T-cell (primary cell): ENCODE results near the gene PIPOX. TPM values are rescaled to one million over a fixed set of nuclear protein-coding genes. Genes with fewer than 3 reads are reported as not detected.
A peak's percentile ranks its signal among the peaks of the same experiment; 100 is the strongest.

Source experiments
- ATAC-seq, 4 experiments: fragments of 200-7000 bp in 3 of 4; fragments of 150-1000 bp in 1 of 4; cut with Tn5 transposase; replicated peaks in 1 of 4; 1 replicate in 3 of 4; 2 replicates in 1 of 4; pipeline ENCODE4 v1.10.0; 2021; ENCODE audit warnings: moderate library complexity in 3 of 4, mild to moderate bottlenecking in 2 of 4, moderate number of reproducible peaks in 1 of 4
- CTCF ChIA-PET, 2 donors: fragments of 300-600 bp; sonication (Branson Sonifier 250); formaldehyde crosslinking; loops; one replicate each; lab custom pipeline; 2022; ENCODE audit warnings: antibody characterized with exemption in 2 of 2; lab: Charles Lee
- POLR2A ChIA-PET, 2 donors: fragments of 300-600 bp; sonication (Branson Sonifier 250); formaldehyde crosslinking; loops; one replicate each; lab custom pipeline; 2022; ENCODE audit warnings: antibody characterized with exemption in 2 of 2; lab: Charles Lee
- DNase-seq, 35 experiments: peaks; one replicate each; pipeline versions ENCODE4 v3.0.0 to v3.0.0-alpha.2; 2013 to 2023
- H3K27ac ChIP-seq: one replicate; pipeline ENCODE4 v1.5.1; 2013; ENCODE audit warnings: low read length
- H3K27me3 ChIP-seq, 2 experiments: replicated peaks in 1 of 2; 1 replicate in 1 of 2; 2 replicates in 1 of 2; pipeline versions ENCODE4 v1.6.1 to v1.7.0; 2013; ENCODE audit warnings: low read length in 1 of 2, mixed read lengths in 1 of 2; ENCODE audit not compliant: control insufficient read depth in 2 of 2, insufficient read depth in 2 of 2; ENCODE audit errors: extremely low read depth in 1 of 2
- H3K36me3 ChIP-seq, 2 donors: 1 replicate in 1 of 2; 2 replicates in 1 of 2; pipeline versions ENCODE4 v1.6.1 to v1.7.0; 2013; ENCODE audit warnings: low read length in 1 of 2; ENCODE audit not compliant: control insufficient read depth in 2 of 2, insufficient read depth in 1 of 2; ENCODE audit errors: extremely low read depth in 1 of 2
- H3K4me1 ChIP-seq, 2 experiments: 1 replicate in 1 of 2; 2 replicates in 1 of 2; pipeline versions ENCODE4 v1.6.1 to v1.7.0; 2013; ENCODE audit warnings: low read length in 2 of 2, mixed read lengths in 1 of 2; ENCODE audit not compliant: insufficient read depth in 2 of 2, control insufficient read depth in 1 of 2; ENCODE audit errors: extremely low read depth in 1 of 2
- H3K4me3 ChIP-seq, 2 donors: 1 replicate in 1 of 2; 2 replicates in 1 of 2; pipeline versions ENCODE4 v1.5.1 to v1.7.0; 2013; ENCODE audit warnings: mild to moderate bottlenecking in 2 of 2, low read length in 1 of 2, moderate library complexity in 1 of 2; ENCODE audit not compliant: control insufficient read depth in 1 of 2; ENCODE audit errors: extremely low read depth in 1 of 2
- H3K9me3 ChIP-seq: 2 replicates; pipeline ENCODE4 v1.7.0; 2013
- H3K27ac Mint-ChIP-seq, 2 donors: one replicate each; pipeline ENCODE4 v1.8.0; 2020 to 2021; ENCODE audit warnings: mild to moderate bottlenecking in 2 of 2, mixed read lengths in 2 of 2
- H3K27me3 Mint-ChIP-seq, 2 donors: one replicate each; pipeline ENCODE4 v1.8.0; 2021 to 2022; ENCODE audit warnings: mixed read lengths in 2 of 2
- H3K36me3 Mint-ChIP-seq: one replicate; pipeline ENCODE4 v1.8.0; 2021; ENCODE audit warnings: mixed read lengths
- H3K4me1 Mint-ChIP-seq, 3 donors: one replicate each; pipeline ENCODE4 v1.8.0; 2020 to 2022; ENCODE audit warnings: mixed read lengths in 3 of 3, mild to moderate bottlenecking in 1 of 3
- H3K4me3 Mint-ChIP-seq, 3 donors: one replicate each; pipeline ENCODE4 v1.8.0; 2020 to 2022; ENCODE audit warnings: mild to moderate bottlenecking in 3 of 3, mixed read lengths in 3 of 3, moderate library complexity in 3 of 3
- H3K9me3 Mint-ChIP-seq, 3 donors: one replicate each; pipeline ENCODE4 v1.8.0; 2020 to 2022; ENCODE audit warnings: mixed read lengths in 3 of 3
- WGBS: methylation state at CpG from one replicate; pipeline ENCODE4 v1.1.5; 2013; ENCODE audit warnings: missing lambda C conversion rate; ENCODE audit not compliant: insufficient coverage; 5-methylcytosine and 5-hydroxymethylcytosine counted together
- total RNA-seq, 35 experiments: library from RNA in 6 of 35; stranded (reverse) in 6 of 35; fragments of 120-200 nt in 1 of 35; gene quantifications; one replicate each; pipeline versions ENCODE4 v1.2.1 to v1.2.4 and lab custom pipeline; 2013 to 2026

The PIPOX gene
- total RNA-seq, 5 donors from 2014 or later (not counting 1 experiment from before 2014, with no cell fraction given) = 2.4 to 5.7 (median 4.6) TPM

DNA sequence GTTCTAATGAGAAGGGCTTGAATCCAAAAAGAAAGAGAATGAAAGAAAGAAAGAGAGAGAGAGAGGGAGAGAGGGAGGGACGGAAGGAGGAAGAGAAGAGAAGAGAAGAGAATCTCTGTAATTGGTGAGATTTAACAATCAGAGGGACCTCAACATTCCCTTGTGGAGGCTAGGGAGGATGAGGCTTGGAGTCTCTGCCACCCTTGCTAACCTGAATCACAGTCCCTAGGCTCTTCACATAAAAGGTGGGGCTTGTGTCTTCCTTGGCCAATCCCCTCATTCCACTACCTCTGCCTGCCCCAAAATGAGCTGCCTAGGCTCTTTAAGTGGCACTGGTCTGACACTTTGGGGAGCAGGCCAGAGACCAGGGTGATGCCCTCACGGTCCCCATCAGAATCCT is 30.1 kb downstream of the PIPOX start:
- CTCF ChIA-PET = interaction anchor here in 1 of 2 donors (0.7 kb wide), 2 partner anchors 190 to 243 kb away, joined by 5 to 8 read pairs; no protein-coding TSS in a partner anchor
- Mint-ChIP-seq H3K27me3 (no peaks in the 10 kb centered on the region), H3K27ac (no peak overlapping the region)

DNA sequence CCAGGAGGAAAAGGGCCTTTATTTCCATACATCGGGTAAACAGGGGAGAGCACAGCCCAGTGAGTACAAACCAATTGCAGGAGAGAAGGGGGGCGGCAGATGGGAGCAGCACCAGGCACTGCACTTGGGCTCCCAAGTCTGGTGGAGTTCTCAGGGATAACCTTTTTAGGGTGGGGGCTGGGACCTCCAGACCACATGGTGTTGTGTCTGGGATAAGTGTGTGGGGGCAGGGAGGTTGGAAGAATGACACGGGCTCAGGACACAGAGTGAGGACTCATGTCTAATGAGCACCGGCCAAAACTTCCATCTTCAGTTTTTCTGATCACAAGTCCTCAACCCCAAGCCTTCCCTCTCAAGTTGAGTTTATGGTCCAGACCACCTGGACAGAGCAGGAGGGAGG is 30.6 kb downstream of the PIPOX start:
- Mint-ChIP-seq H3K27ac (no peak overlapping the region), H3K4me3 (no peak overlapping the region), H3K4me1 (peaks cover 0 to 9% (median 6%) of the 10 kb centered on the region in 3 donors), H3K36me3 (peaks cover 10% of the 10 kb centered on the region), H3K9me3 (no peaks in the 10 kb centered on the region), H3K27me3 (no peaks in the 10 kb centered on the region)
- H3K27ac ChIP-seq = no peak overlapping the region
- CTCF ChIA-PET = no interaction called here
- WGBS = 100% methylated on average over 2 of the region's 4 CpGs
- no peak for DNase-seq
- H3K4me1 ChIP-seq = peaks cover 0 to 10% of the 10 kb centered on the region in 2 experiments
- peaks cover 10 to 12% of the 10 kb centered on the region in 2 donors for H3K36me3 ChIP-seq
- no peak overlapping the region for H3K4me3 ChIP-seq
- POLR2A ChIA-PET = no interaction called here
- no peaks in the 10 kb centered on the region for H3K9me3 ChIP-seq
- H3K27me3 ChIP-seq = no peaks in the 10 kb centered on the region
- ATAC-seq = no peak

More for the DNA sequence above, 30.1 kb downstream of the PIPOX start:
- Histone ChIP-seq H3K9me3 (no peaks in the 10 kb centered on the region), H3K4me1 (peaks cover 0 to 10% of the 10 kb centered on the region in 2 experiments), H3K27ac (no peak overlapping the region), H3K4me3 (no peak overlapping the region), H3K27me3 (no peaks in the 10 kb centered on the region), H3K36me3 (peaks cover 5 to 8% of the 10 kb centered on the region in 2 donors)
- DNase-seq = no peak
- peaks cover 10% of the 10 kb centered on the region for H3K36me3 Mint-ChIP-seq
- no peak for ATAC-seq
- POLR2A ChIA-PET = no interaction called here
- no peak overlapping the region for H3K4me3 Mint-ChIP-seq
- peaks cover 0 to 9% (median 6%) of the 10 kb centered on the region in 3 donors for H3K4me1 Mint-ChIP-seq
- WGBS = 93% methylated on average over 2 of the region's 2 CpGs
- no peaks in the 10 kb centered on the region for H3K9me3 Mint-ChIP-seq

DNA sequence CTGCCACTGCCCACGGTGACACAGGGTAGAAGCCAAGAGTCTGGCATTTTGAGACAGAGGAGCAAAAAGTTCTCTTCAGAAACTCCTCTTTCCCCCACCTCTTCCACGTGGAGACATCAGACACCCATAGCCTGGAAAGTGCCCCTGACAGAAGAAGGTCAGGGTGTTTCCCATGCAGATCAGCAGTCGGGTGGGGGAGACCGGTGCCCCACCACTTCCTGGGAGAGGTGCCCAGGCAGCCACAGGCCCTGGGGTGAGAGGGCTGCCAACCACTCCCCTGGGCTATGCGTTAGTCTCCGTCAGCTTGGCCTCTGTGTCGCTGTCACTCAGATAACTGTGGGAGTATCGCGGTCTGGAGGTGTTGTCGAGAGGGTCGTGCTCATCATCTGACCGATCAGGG is 31.5 kb downstream of the PIPOX start:
- Histone ChIP-seq H3K36me3 (peaks cover 10 to 20% of the 10 kb centered on the region in 2 donors), H3K9me3 (no peaks in the 10 kb centered on the region), H3K4me3 (no peak overlapping the region), H3K27me3 (no peaks in the 10 kb centered on the region), H3K27ac (no peak overlapping the region), H3K4me1 (peaks cover 0 to 10% of the 10 kb centered on the region in 2 experiments)
- H3K4me3 Mint-ChIP-seq = no peak overlapping the region
- ChIA-PET POLR2A (no interaction called here), CTCF (no interaction called here)
- DNase-seq (peak in 5 of 35 experiments; percentile 8 to 18 (median 11)), ATAC-seq (no peak)
- H3K9me3 Mint-ChIP-seq = no peaks in the 10 kb centered on the region
- H3K36me3 Mint-ChIP-seq = peaks cover 10% of the 10 kb centered on the region
- H3K4me1 Mint-ChIP-seq = peaks cover 0 to 9% (median 6%) of the 10 kb centered on the region in 3 donors
- no peaks in the 10 kb centered on the region for H3K27me3 Mint-ChIP-seq
- WGBS = 71% methylated on average over 8 of the region's 12 CpGs
- no peak overlapping the region for H3K27ac Mint-ChIP-seq

DNA sequence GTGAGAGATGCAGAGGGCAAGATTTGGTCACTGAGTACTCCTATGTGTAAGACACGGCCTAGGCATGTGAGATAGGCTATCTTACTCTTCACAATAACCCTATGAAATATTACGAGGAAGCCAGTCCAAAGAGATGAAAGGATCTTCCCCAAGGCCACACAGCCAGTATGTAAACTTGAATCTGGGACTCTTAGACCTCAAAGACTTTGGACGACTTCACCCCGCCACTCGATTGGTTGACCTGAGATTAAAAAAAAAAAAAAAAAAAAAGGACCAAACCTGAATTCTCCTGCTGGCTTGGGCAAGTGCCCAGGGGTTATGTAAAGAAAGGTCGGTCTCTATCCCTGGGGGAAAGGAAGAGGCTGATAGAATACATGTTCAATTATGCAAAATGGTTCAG is 33.1 kb downstream of the PIPOX start:
- Histone ChIP-seq H3K4me3 (no peak overlapping the region), H3K9me3 (no peaks in the 10 kb centered on the region), H3K36me3 (peaks cover 16 to 31% of the 10 kb centered on the region in 2 donors), H3K4me1 (peaks cover 0 to 10% of the 10 kb centered on the region in 2 experiments), H3K27ac (no peak overlapping the region), H3K27me3 (no peaks in the 10 kb centered on the region)
- CTCF ChIA-PET = no interaction called here
- peaks cover 0 to 9% (median 6%) of the 10 kb centered on the region in 3 donors for H3K4me1 Mint-ChIP-seq
- H3K9me3 Mint-ChIP-seq = no peaks in the 10 kb centered on the region
- ATAC-seq (no peak), DNase-seq (no peak)
- 100% methylated on average over 2 of the region's 6 CpGs for WGBS
- no peak overlapping the region for H3K4me3 Mint-ChIP-seq
- H3K27ac Mint-ChIP-seq = peak overlapping the region in 1 of 2 donors; percentile 11
- H3K36me3 Mint-ChIP-seq = peaks cover 14% of the 10 kb centered on the region
- POLR2A ChIA-PET = no interaction called here
- H3K27me3 Mint-ChIP-seq = no peaks in the 10 kb centered on the region

DNA sequence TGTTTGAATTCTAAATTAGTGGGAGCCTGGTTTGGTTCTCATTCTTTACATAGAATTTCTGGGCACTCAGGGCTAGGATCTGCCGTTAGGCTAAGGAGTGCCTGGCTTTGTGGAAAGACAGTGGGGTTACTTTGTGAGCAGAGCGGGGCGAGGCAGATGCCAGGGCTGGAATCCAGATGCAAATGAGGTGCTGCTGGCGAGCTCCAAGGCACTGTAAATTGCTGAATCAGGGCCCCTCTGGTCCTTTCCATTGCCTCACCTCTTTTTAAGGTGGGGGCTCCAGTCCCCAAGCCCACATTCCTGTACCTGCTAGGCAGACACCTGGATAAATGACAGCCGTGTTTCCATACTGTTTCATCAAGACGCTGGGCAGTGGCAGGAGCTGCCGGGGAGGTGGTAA is 33.8 kb downstream of the PIPOX start:
- peak overlapping the region; percentile 11 to 23 for H3K27ac Mint-ChIP-seq
- 96% methylated on average over 7 of the region's 7 CpGs for WGBS
- H3K4me3 ChIP-seq = no peak overlapping the region
- H3K27ac ChIP-seq = no peak overlapping the region
- peaks cover 0 to 10% of the 10 kb centered on the region in 2 experiments for H3K4me1 ChIP-seq
- no peaks in the 10 kb centered on the region for H3K27me3 Mint-ChIP-seq
- H3K27me3 ChIP-seq = no peaks in the 10 kb centered on the region
- ChIA-PET CTCF (no interaction called here), POLR2A (no interaction called here)
- peaks cover 20 to 38% of the 10 kb centered on the region in 2 donors for H3K36me3 ChIP-seq
- H3K9me3 ChIP-seq = no peaks in the 10 kb centered on the region
- peaks cover 0 to 9% (median 6%) of the 10 kb centered on the region in 3 donors for H3K4me1 Mint-ChIP-seq
- no peak for ATAC-seq
- H3K9me3 Mint-ChIP-seq = no peaks in the 10 kb centered on the region
- no peak for DNase-seq
- no peak overlapping the region for H3K4me3 Mint-ChIP-seq
- peaks cover 20% of the 10 kb centered on the region for H3K36me3 Mint-ChIP-seq

DNA sequence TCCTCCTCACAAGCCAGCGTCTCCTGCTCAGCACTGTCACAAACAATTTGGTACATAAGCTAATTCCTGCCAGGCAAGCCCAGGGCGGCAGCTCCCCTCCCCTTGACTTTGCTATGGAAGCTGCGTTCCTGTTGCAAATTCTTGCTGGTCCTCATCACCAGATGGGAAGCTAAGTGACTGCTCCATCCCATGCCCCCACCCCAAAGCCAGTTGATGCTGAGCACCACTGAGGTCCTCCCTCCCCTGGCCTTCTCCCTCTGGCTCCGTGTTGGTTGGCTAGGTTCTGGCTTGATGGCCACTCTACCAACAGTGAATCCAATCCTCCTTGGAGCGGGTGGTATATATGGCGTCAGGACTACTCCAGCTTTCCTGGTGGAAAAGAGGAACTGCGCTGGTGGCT is 34.4 kb downstream of the PIPOX start:
- Histone ChIP-seq H3K9me3 (no peaks in the 10 kb centered on the region), H3K4me1 (peaks cover 0 to 10% of the 10 kb centered on the region in 2 experiments), H3K4me3 (no peak overlapping the region), H3K27ac (no peak overlapping the region), H3K36me3 (peaks cover 20 to 44% of the 10 kb centered on the region in 2 donors), H3K27me3 (no peaks in the 10 kb centered on the region)
- Mint-ChIP-seq H3K9me3 (no peaks in the 10 kb centered on the region), H3K4me1 (peaks cover 0 to 9% (median 6%) of the 10 kb centered on the region in 3 donors), H3K36me3 (peaks cover 22% of the 10 kb centered on the region), H3K4me3 (no peak overlapping the region), H3K27ac (no peak overlapping the region), H3K27me3 (no peaks in the 10 kb centered on the region)
- ChIA-PET CTCF (no interaction called here), POLR2A (no interaction called here)
- ATAC-seq (no peak), DNase-seq (no peak)
- WGBS = 95% methylated on average over 6 of the region's 7 CpGs
